Mucosa of gallbladder (tissue), 1 donor: ENCODE data around the gene TLL1. TPM values are rescaled to one million over a fixed set of nuclear protein-coding genes. Genes with fewer than 3 reads are reported as not detected.

ENCODE experiments used
- DNase-seq: peaks from one replicate; pipeline ENCODE4 v3.0.0-alpha.2; 2020; ENCODE audit warnings: low spot score
- total RNA-seq: library from RNA; stranded (reverse); gene quantifications from one replicate; pipeline ENCODE4 v1.2.1, GENCODE V29; 2021
- donor health status: DM: no; HTN: no; CAD: no.

Gene TLL1
- total RNA-seq, 1 donor from 2014 or later: 1.2 TPM

DNA sequence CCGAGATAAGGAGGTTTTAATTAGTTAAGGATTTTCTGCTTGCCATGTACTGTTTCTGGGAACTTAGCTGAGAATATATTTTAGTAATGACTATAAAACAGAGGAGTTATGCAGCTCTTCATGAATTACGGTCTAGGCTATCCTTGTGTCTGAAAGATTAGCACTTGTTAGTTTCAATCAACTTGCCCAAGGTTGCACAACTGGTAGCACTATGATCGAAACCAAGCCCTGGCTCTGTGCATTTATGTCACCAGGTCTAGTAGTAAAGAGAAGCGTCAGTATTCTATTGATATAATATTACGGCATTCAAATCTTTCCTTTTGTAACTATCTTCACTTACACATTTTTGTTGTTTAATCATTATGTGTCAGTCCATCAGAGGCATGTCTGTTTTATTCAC, 176.0 kb downstream of the TLL1 start:
- no peak for DNase-seq

DNA sequence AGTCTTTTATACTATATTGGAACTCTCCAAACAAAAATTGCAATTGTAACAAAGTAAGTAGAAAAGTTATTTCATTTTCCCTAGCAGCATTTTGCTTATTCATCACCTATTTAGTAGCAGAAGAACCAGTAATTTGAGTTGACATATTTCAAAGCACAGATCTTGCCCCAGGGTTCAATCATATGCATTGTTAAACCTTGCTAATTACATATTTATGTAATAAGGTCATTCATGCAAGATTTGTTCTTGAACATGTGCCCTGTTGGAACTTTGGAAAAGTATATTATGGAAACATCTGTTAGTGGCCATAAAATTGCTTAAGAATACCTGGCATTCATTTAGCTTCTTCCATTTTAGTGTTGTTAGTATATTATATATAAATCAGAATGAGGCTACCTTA, 191.7 kb downstream of the TLL1 start:
- DNase-seq: no peak

DNA sequence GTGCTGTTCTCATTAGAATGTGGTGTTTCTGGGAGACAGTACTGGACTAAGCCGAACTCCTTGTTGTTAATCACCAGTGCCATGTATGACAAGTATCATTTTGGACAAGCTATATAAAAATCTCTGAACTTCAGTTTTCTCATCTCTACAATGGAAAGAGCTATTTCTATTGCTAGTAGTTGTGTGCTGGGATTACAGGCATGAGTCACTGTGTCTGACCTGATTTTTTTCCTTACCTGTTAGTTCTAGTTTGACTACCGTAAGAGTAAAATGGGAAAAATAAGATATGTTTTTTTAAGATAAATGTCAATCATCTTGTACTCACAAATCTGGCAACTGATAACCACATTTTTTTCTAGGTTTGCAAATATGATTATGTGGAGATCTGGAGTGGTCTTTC, 192.3 kb downstream of the TLL1 start:
- DNase-seq: no peak

DNA sequence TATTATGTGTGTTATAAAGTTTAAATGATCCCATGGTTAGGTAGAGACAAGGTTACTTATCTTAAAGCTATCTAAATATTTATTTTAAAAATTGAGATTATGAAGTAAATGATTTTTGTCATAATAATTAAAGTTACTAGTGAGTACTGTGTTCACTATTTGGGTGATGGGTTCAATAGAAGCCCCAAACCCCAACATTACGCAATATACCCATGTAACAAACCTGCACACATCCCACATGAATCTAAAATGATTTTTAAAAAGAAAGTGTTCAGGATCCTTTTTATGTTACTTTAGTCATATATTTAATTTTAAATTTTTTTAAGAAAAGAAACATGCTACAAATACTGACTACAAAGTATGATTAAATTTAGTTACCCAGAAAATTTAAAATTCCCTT, 193.9 kb downstream of the TLL1 start:
- no peak for DNase-seq

DNA sequence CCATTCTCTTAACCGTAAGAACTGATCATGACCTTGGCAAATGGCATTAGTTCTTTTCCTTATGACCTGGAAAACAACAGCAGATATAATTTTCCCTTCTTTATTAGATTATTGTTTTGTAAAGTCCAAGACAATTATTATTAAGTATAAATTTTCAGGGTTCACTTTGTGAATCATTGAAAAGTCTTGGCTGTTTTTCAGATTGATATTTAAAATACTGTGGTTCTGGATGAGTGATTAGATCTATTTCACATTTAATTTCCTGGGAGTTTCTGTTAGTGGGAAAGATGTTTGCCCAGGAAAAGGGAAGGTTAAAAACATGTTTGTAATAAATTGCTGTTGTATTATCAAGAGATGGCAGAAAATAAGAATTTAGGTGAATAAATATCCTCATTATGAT, 194.9 kb downstream of the TLL1 start:
- no peak for DNase-seq

DNA sequence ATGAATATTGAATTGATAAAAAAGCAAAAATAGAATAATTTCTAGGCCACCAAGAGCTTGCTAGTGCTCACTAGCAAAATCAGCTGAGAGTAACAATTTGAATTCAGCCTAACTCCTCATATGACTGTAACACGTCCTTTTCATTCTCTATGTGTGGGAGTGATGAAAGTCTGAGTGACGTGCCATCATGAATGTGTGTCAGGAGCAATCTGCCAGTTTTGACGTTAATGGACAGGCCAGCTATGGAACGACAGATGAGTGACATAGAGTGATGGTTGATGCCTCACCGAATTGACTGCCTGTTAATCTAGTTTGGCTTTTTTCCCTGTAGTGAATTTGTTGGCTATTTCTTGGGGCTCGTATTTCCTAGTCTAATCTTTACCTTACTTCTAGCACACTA, 200.7 kb downstream of the TLL1 start:
- DNase-seq: no peak

DNA sequence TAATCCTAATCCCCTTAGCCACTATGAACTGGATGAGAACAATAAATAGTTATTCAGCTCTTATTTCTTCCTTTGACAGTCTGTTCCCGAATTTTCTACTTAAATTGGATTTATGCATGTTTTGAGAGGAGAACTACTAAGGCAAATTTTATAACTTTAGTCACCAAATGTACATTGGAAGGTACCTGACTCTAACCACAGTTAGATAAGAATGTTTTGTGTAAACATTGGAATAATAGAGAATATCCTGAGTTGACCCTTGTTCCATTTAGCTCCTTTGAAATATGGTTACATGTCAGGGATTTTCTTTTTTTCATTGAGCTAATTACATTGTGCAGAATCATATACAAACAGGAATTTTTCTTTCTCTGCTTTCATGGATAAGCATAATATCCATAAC, 202.6 kb downstream of the TLL1 start:
- no peak for DNase-seq

DNA sequence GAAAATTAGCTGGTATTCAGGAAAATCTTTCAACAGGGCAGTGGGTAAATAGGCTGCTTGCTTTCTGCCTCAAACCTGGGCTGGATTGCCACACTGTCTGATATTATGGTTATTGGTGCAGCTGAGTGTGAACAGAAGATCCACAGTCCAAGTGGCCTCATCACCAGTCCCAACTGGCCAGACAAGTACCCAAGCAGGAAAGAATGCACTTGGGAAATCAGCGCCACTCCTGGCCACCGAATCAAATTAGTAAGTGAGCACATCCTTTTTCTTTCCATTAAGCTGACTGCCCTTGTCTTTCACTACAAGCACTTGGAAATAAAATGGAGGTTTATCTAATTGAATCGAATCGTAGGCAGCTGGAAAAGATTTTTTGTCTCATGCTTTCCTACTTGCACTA, 204.7 kb downstream of the TLL1 start:
- no peak for DNase-seq

DNA sequence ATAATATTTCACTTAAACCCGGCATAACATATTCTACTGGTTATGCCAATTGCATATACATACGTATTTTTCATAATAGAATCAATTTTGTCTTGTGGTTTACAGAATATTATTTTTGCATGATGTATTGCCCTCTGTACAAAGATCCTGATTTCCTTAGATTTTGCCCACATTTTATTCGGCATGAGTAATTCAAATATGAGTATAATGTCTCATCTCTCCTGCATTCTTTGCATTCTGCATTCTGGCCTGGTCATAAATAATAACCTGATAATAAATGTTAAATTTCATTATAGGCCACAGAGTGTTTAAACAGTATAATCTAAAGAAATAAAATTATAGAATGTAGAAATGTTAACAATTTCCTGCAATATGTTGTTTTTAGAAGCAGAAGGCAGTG, 205.3 kb downstream of the TLL1 start:
- no peak for DNase-seq

DNA sequence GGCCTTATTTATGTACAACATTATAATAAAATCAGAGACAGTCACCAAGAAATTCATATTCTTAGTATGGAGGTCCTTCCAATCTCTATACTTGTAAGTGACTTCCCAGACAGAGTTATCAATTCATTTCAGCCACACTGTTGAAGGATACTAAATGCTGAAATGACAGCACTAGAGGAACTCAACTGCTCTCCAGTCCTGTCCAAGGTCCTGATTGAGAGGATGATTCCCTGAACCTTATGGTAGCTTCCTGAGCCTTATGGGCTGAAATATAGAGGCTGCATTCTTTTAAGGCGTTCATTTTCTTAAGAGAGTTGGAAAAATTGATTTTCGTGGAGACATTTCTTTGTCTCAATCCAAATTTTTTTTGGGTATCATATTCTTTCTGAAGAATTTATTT, 205.9 kb downstream of the TLL1 start:
- DNase-seq: no peak

DNA sequence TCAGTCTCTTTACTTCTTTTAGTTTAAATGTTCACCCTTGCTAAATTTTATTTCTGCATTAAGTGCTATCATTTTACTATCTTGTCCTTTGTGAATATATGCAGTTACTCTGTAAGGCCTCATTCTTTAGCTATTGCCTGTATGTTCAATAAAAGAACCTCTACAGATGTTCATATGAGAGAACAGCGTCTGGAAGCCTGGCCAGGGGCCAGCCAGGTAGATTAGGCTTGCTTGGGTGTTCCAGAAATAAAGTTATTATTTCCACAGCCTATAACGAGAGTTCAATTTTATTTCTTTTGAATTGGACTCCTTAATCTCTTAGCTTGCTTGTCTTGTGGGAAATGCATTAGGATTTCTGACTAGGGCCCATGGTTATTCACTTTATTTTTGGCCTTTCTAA, 214.5 kb downstream of the TLL1 start:
- DNase-seq: no peak

DNA sequence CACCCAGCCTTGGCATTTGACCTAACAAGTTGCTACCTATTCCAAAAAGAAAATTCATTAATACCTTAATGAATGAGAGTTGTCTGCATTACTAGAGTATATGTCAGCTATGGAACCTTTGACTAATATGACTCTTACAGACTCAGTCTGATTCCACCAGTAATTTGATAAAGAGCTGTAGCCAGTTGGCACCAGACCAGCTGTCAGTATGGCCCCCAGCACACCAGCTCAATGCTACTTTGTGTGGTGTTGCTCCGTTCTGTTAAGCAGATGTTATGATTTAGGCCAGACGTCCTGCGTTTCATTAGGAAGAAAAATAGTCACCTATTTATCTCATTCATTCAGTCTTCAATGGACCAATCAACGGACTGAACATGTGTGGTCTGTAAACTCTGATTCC, 215.5 kb downstream of the TLL1 start:
- DNase-seq: no peak

DNA sequence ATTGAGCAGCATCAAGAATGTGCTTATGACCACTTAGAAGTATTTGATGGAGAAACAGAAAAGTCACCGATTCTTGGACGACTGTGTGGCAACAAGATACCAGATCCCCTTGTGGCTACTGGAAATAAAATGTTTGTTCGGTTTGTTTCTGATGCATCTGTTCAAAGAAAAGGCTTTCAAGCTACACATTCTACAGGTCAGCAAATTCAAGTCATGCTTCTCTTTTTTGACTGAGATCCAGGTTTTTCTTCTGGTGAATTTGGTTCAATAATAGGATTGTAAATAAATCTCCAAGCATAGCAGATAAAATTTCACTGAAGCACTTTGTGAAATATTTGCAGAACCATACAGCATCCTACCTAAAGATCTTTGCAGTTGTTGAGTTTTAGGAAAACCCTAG, 218.1 kb downstream of the TLL1 start:
- DNase-seq: no peak

DNA sequence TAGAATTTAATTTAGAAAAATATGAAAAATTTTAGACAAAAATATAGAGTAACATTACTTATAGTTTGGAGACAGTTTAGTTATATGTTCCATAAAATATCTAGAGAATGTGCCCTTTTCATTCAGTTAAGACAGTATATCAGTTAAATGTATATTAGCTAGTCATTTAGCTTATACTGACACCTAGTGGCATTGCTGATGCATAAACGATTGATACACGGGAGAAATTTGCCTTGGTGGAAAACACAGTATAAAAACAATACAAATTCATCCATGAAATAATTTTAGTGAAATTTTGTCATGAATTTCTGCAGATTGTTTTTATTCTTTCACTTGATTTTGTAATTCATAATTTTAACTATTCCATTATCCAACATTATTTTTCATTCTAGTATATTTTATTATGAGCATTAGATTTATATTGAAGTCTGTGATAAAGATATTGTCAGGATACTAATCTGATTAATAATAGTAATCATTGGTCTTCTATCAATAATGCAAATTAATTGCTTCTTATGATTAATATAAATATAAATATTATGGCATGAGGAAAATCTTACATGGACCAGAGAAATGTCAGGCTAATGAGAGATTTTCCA, 219.0 kb downstream of the TLL1 start:
- no peak for DNase-seq

DNA sequence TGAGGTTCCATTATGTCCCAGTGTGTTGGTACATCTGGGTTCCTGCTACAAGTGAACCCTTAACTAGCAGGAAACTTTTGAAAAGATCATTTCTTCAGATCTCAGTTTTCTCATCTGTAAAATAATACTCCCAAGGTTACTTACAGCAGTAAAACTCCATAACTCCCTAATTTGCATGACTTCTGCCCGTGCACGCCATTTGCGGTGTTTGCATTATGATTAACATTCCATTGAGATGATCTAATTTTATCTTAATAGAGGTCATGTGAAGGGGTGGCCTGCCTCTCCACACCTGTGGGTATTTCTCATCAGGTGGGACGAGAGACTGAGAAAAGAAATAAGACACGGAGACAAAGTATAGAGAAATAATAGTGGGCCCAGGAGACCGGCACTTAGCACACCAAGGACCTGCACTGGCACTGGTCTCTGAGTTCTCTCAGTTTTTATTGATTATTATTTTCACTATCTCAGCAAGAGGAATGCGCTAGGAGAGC, 219.8 kb downstream of the TLL1 start:
- no peak for DNase-seq

DNA sequence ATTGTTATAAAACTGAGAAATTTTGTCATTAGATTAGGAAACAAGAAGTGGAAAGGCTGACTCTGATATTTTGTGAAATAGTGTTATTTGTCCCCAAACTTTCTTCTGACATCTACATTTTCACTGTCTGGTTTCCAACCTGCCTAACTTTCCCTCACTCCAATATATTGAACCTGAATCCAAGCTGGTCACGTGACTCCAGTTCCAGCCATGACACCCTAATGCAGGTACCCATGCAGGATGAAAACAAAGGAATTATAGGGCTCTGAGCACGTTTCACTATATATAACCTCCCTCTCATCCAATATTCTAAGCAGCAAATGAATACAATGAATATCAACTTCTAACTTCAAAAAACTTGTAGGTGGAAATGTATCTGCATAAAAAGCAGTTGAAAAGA, 231.6 kb downstream of the TLL1 start:
- no peak for DNase-seq

DNA sequence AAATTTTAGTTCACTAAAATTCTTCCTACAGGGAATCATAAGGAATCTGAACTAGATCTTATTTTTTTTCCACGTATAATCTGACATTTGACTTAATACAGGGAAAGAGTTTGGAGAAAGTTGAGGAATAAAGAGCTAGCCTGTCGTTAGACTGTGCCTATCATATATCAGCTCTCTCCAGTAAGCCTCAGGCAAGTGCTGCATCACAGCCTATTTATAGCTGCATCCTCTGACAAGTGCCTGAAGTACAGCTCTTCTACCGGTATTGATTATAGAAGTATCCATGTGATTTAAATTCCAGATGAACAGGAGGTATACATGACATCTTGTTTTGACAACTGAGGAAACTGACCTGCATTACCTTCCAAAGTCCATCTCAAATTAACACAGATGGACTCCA, 248.9 kb downstream of the TLL1 start:
- DNase-seq: no peak

DNA sequence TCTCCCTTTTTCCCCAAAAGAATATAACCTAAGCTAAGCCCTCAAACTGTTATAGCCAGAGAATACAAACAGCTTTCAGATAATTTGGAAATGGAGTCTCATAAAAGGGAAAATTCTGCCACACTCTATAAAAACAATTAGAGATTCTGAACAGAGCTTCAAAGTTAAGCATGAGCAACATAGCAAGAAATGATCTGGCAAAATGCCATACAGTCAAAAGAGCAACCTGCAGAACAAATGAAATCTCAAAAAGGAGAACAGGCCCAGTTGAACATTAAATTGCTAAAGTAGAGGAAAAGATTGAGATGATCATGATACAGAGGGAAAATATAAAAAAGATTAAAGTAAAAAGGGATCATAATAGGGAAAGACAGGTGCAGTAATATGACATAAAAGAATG, 250.5 kb downstream of the TLL1 start:
- DNase-seq: no peak

DNA sequence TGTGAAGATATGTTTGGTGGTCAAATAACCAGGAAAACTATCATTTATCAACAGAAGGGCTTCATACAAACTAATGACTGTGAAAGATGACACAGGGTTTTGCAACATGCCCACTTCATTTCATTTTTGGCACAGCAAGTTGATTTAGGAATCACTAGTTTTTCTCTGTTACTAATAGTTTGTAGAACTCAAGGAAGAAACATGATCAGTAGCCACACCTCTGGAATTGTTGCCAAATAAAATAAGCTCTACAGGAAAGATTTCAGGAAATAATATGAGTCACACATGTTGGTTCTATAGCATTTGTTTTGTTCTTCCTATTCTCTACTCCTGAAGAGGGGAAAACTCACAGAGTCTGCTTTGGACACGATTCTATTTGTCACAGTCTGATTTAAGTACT, 255.4 kb downstream of the TLL1 start:
- DNase-seq: no peak

DNA sequence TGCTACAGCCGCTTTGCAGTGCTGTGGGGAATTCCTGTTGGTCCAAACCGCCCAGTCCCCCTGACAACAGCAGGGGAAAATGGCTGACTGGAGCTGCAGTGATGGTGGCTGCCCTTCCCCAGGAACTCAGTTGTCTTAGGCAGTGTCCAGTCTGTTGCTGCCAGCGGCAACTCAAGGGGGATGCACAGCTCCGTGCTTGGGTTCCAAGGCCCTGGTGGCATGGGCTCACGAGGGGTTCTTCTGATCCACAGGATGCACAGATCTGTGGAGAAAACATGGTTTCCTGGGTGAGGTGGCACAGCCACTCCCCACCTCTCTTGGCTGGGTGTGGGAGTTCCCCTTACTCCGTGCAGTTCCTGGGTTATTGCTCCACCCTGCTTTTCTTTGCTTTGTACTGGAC, 261.2 kb downstream of the TLL1 start:
- DNase-seq: no peak

DNA sequence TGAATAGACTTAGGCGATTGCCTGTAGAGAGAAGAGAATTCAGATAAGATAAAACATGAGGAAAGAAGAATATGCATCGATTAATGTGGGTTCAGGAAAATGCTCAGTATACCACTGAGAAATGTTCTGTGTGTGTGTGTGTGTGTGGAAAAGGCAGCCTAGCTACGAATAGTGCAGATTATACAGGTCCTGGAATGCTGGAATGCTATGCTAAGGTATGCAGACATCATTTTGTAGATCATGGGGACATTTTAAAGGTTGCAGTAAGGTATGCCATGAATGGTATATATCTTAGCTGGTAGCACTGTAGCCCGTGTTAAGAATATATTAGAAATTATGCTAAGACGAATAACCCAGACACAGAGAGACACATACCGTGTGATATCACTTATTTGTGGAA, 267.9 kb downstream of the TLL1 start:
- no peak for DNase-seq

DNA sequence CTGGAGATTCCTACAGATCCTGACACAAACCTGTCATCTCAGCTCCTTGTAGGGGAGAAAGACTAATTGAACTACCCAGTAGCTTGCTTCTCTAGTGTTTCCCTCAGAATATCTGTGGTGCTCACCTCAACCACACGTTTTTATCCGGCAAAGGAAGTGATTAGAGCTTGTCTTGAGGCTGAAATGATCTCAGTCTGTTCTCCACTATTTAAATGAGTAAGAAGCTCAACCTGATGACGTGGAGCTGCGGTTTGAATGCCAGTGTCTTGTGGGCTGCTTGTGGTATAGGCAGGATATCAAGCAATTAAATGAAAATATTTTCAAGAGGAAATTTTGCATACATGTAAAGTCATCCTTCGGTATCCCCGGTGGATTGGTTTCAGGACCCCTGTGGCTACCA, 270.2 kb downstream of the TLL1 start:
- no peak for DNase-seq

DNA sequence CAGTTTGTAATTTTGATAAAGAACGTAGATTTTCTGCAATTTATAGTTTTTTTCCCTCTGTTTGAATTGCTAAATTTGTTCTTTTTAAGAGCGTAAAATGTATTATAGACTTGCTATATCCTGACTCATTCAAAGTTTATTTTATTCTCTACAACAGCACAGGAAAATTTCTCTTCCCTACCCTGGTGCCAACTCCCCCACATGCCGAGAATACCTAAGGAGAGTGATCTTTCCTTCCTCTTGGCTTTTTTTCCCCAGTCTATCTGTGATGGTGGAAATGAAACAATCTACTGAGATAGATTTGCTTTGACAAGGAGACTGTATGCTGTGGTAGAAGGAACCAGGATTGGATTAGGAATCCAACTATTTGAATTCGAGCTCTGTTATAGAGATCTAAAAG, 271.6 kb downstream of the TLL1 start:
- DNase-seq: no peak

DNA sequence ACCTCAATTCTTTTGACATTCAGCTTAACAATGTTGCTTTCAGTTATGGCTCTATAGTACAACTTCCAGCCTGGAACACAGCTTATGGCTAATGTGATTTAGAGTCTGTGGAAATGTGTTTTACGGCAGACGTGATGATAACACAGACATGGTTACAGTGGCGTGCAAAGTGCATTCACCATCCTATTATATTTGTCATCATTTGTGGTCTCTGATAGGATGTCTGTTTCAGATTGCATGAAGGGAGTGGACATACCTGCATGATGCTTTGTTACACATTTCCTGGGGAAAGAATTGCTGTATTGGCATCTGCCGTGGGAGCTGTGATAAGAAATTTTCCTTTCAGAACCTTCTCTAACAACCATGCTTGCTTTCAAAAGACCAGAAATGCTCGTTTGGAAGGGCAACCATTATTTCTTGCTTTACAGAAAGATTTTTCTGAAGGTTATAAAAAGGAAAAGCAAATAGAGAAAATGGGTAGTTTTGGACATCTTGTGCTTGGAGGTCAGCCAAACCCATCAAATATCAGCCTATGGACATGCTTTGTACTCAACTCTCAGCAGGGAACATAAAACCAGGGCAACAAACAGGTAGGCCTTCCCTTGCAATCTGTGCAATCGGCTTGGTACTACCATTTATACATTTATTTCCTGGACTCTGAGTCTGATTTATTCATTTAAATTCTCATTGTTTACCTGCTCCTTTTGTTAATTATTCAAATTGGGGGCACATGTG, 273.9 kb downstream of the TLL1 start:
- no peak for DNase-seq
